HCT116 (cell line): ENCODE measurements around the gene MIER3. TPM values are rescaled to one million over a fixed set of nuclear protein-coding genes. Genes with fewer than 3 reads are reported as not detected.

Source experiments
- total RNA-seq: library from RNA; stranded (reverse); gene quantifications from one replicate; pipeline ENCODE4 v1.2.1, GENCODE V29; 2021; ENCODE audit not compliant: unreplicated experiment

MIER3 gene
- total RNA-seq, 1 experiment from 2014 or later, result 21.9 TPM

Other genes starting within 250 kb of the MIER3 start
- gene MAP3K1, start 136.6 kb downstream of the MIER3 start, total RNA-seq, result 8.5 TPM
- gene SETD9, start 42.5 kb downstream of the MIER3 start, total RNA-seq, result 10.9 TPM
- 69.5 TPM for gene GPBP1, start 221.9 kb upstream of the MIER3 start, total RNA-seq